Measurements from ENCODE around the gene TMEM126A. TPM values are rescaled to one million over a fixed set of nuclear protein-coding genes. Genes with fewer than 3 reads are reported as not detected.
"Not testable (repeated sequence)": the region's sequence is repeated elsewhere in the genome, so short reads cannot be mapped to it uniquely, and the experiment has no call there.

TMEM126A gene
- 14.0 TPM for total RNA-seq

- DNase-seq (ENCODE audit: low read depth in 2 of 3, low spot score in 2 of 3): peak; percentile 80 to 85 (median 84)
Measured at GRCh38 chr11:85647604-85648299, at the start of gene TMEM126A. Gene TMEM126A, plus strand, starts transcription at chr11:85647967. Its CDS starts 2,289 bp downstream, at chr11:85650256.

GRCh38 chr11:85599083-85599482, 48.7 kb upstream of the TMEM126A start:
- no peak for DNase-seq (ENCODE audit: low read depth in 2 of 3, low spot score in 2 of 3)

- DNase-seq (ENCODE audit: low read depth in 2 of 3, low spot score in 2 of 3): no peak
Measured at GRCh38 chr11:85602526-85603213, 45.1 kb upstream of the TMEM126A start.

- DNase-seq (ENCODE audit: low read depth in 2 of 3, low spot score in 2 of 3): no peak
Measured at GRCh38 chr11:85603220-85603619, 44.5 kb upstream of the TMEM126A start.

GRCh38 chr11:85606237-85606636, 41.5 kb upstream of the TMEM126A start:
- DNase-seq (ENCODE audit: low read depth in 2 of 3, low spot score in 2 of 3): not testable (repeated sequence)

GRCh38 chr11:85608621-85609020, 39.1 kb upstream of the TMEM126A start:
- not testable (repeated sequence) for DNase-seq (ENCODE audit: low read depth in 2 of 3, low spot score in 2 of 3)

GRCh38 chr11:85609286-85609685, 38.5 kb upstream of the TMEM126A start:
- DNase-seq (ENCODE audit: low read depth in 2 of 3, low spot score in 2 of 3): not testable (repeated sequence)

GRCh38 chr11:85611643-85612042, 36.1 kb upstream of the TMEM126A start:
- DNase-seq (ENCODE audit: low read depth in 2 of 3, low spot score in 2 of 3): peak in 1 of 3 donors; percentile 10

- no peak for DNase-seq (ENCODE audit: low read depth in 2 of 3, low spot score in 2 of 3)
Measured at GRCh38 chr11:85619499-85619898, 28.3 kb upstream of the TMEM126A start.

GRCh38 chr11:85620256-85620655, 27.5 kb upstream of the TMEM126A start:
- DNase-seq (ENCODE audit: low read depth in 2 of 3, low spot score in 2 of 3): no peak

GRCh38 chr11:85626496-85626895, 21.3 kb upstream of the TMEM126A start:
- no peak for DNase-seq (ENCODE audit: low read depth in 2 of 3, low spot score in 2 of 3)

GRCh38 chr11:85627332-85627997, 20.3 kb upstream of the TMEM126A start, which contains the start of gene DLG2:
Gene DLG2, minus strand, starts transcription at chr11:85627344.
- DNase-seq (ENCODE audit: low read depth in 2 of 3, low spot score in 2 of 3): peak in 1 of 3 donors; percentile 7

GRCh38 chr11:85627998-85628770, 19.6 kb upstream of the TMEM126A start, which contains the start of gene TMEM126B:
Gene TMEM126B, plus strand, starts transcription at chr11:85628593. Its CDS starts 15 bp downstream, at chr11:85628608.
- DNase-seq (ENCODE audit: low read depth in 2 of 3, low spot score in 2 of 3): peak; percentile 81 to 97 (median 96)

GRCh38 chr11:85628771-85629341, 18.9 kb upstream of the TMEM126A start:
- DNase-seq (ENCODE audit: low read depth in 2 of 3, low spot score in 2 of 3): no peak

GRCh38 chr11:85634747-85635146, 13.0 kb upstream of the TMEM126A start:
- no peak for DNase-seq (ENCODE audit: low read depth in 2 of 3, low spot score in 2 of 3)

GRCh38 chr11:85643191-85643614, 4.6 kb upstream of the TMEM126A start:
- DNase-seq (ENCODE audit: low read depth in 2 of 3, low spot score in 2 of 3): no peak

- no peak for DNase-seq (ENCODE audit: low read depth in 2 of 3, low spot score in 2 of 3)
Measured at GRCh38 chr11:85647078-85647477, 689 bp upstream of the TMEM126A start.

GRCh38 chr11:85651118-85651517, 3.4 kb downstream of the TMEM126A start:
- no peak for DNase-seq (ENCODE audit: low read depth in 2 of 3, low spot score in 2 of 3)

GRCh38 chr11:85652786-85653447, 5.2 kb downstream of the TMEM126A start:
- DNase-seq (ENCODE audit: low read depth in 2 of 3, low spot score in 2 of 3): peak in 1 of 3 donors; percentile 64

GRCh38 chr11:85654343-85654742, 6.6 kb downstream of the TMEM126A start:
- DNase-seq (ENCODE audit: low read depth in 2 of 3, low spot score in 2 of 3): not testable (repeated sequence)
